GM19043 (cell line): ENCODE measurements around the gene CLTA.
"Not testable (repeated sequence)": the region's sequence is repeated elsewhere in the genome, so short reads cannot be mapped to it uniquely, and the experiment has no call there.

Experiments
- ATAC-seq: cut with Tn5 transposase; IDR thresholded peaks from one replicate; pipeline ENCODE4 v1.9.1; 2021; ENCODE audit warnings: low read depth; ENCODE audit not compliant: unreplicated experiment

CLTA gene

GRCh38 chr9:36180243-36180642, 10.5 kb upstream of the CLTA start:
- ATAC-seq, result not testable (repeated sequence)

- ATAC-seq, result no peak
Measured at GRCh38 chr9:36187414-36187813, 3.3 kb upstream of the CLTA start.

GRCh38 chr9:36188212-36188611, 2.5 kb upstream of the CLTA start:
- no peak for ATAC-seq

- no peak for ATAC-seq
Measured at GRCh38 chr9:36189976-36190375, 745 bp upstream of the CLTA start.

- peak; percentile 5 for ATAC-seq
Measured at GRCh38 chr9:36191290-36191645, 547 bp downstream of the CLTA start.

- no peak for ATAC-seq
Measured at GRCh38 chr9:36191686-36192085, 965 bp downstream of the CLTA start.

- no peak for ATAC-seq
Measured at GRCh38 chr9:36192196-36192595, 1.5 kb downstream of the CLTA start.

GRCh38 chr9:36193023-36193422, 2.3 kb downstream of the CLTA start:
- no peak for ATAC-seq

- ATAC-seq, result no peak
Measured at GRCh38 chr9:36194326-36195000, 3.7 kb downstream of the CLTA start.

- ATAC-seq, result no peak
Measured at GRCh38 chr9:36204906-36205547, 14.3 kb downstream of the CLTA start.

- ATAC-seq, result no peak
Measured at GRCh38 chr9:36207016-36207415, 16.3 kb downstream of the CLTA start.

GRCh38 chr9:36207546-36208012, 16.9 kb downstream of the CLTA start:
- ATAC-seq, result no peak

GRCh38 chr9:36208521-36209253, 18.0 kb downstream of the CLTA start:
- no peak for ATAC-seq

GRCh38 chr9:36210722-36211121, 20.0 kb downstream of the CLTA start:
- ATAC-seq, result no peak

- no peak for ATAC-seq
Measured at GRCh38 chr9:36211510-36211909, 20.8 kb downstream of the CLTA start.

- ATAC-seq, result no peak
Measured at GRCh38 chr9:36213387-36213786, 22.7 kb downstream of the CLTA start.

- no peak for ATAC-seq
Measured at GRCh38 chr9:36213989-36214388, 23.3 kb downstream of the CLTA start.

- no peak for ATAC-seq
Measured at GRCh38 chr9:36214571-36214970, 23.9 kb downstream of the CLTA start.

GRCh38 chr9:36217256-36217968, 26.7 kb downstream of the CLTA start:
- ATAC-seq, result no peak

GRCh38 chr9:36218011-36218410, 27.3 kb downstream of the CLTA start:
- ATAC-seq, result no peak

GRCh38 chr9:36218411-36218901, 27.7 kb downstream of the CLTA start:
- no peak for ATAC-seq
